BE2C (cell line): ENCODE results near the gene ZIK1.
A peak's percentile ranks its signal among the peaks of the same experiment; 100 is the strongest.

Source experiments
- DNase-seq: peaks from one replicate; pipeline ENCODE4 v3.0.0-alpha.2; 2020
- H3K27me3 ChIP-seq: fragments of 250-450 bp; sonication (Bioruptor Pico); 2 replicates; pipeline ENCODE4 v1.5.1; 2020; ENCODE audit warnings: mild to moderate bottlenecking
- H3K36me3 ChIP-seq: fragments of 250-450 bp; sonication (Bioruptor Pico); 2 replicates; pipeline ENCODE4 v1.5.1; 2020; ENCODE audit warnings: mild to moderate bottlenecking
- H3K4me1 ChIP-seq: fragments of 250-450 bp; sonication (Bioruptor Pico); 2 replicates; pipeline ENCODE4 v1.5.1; 2020
- H3K4me3 ChIP-seq: 2 replicates; pipeline ENCODE4 v1.5.1; 2011; ENCODE audit warnings: low read depth, low read length
- H3K9me3 ChIP-seq: fragments of 250-450 bp; sonication (Bioruptor Pico); 2 replicates; pipeline ENCODE4 v1.5.1; 2020
- CTCF ChIP-seq: IDR thresholded peaks from 2 replicates; pipeline ENCODE4 v1.5.1; 2012; ENCODE audit warnings: mild to moderate bottlenecking, low read depth, low read length

The ZIK1 gene

GRCh38 chr19:57570707-57571106 lies 13.2 kb upstream of the ZIK1 start:
- TF ChIP-seq CTCF: no peak
- peaks cover 38% of the 10 kb centered on the region for H3K36me3 ChIP-seq
- H3K27me3 ChIP-seq: no peaks in the 10 kb centered on the region
- no peaks in the 10 kb centered on the region for H3K4me1 ChIP-seq
- H3K4me3 ChIP-seq: no peak overlapping the region
- no peak for DNase-seq
- peaks cover 15% of the 10 kb centered on the region for H3K9me3 ChIP-seq

DNA sequence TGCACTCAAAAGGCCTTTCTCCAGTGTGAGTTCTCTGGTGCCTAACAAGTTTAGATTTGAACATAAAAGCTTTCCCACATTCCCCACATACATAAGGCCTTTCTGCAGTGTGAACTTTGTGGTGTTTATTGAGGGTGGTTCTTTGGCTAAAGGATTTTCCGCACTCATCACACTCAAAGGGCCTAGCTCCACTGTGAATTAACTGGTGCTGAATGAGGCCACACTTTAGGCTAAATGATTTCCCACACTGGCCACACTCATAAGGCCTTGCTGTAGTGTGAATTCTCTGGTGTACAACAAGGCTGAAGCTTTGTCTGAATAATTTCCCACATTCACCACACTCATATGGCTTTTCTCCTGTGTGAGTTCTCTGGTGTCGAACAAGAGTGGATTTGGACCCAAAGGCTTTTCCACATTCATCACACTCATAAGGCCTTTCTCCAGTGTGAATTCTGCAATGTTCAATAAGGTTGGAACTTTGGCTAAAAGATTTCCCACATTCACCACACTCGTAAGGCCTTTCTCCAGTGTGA lies 11.5 kb upstream of the ZIK1 start:
- peaks cover 5% of the 10 kb centered on the region; the same call in 1 of the 2 replicates for H3K9me3 ChIP-seq
- no peak overlapping the region for H3K4me3 ChIP-seq

DNA sequence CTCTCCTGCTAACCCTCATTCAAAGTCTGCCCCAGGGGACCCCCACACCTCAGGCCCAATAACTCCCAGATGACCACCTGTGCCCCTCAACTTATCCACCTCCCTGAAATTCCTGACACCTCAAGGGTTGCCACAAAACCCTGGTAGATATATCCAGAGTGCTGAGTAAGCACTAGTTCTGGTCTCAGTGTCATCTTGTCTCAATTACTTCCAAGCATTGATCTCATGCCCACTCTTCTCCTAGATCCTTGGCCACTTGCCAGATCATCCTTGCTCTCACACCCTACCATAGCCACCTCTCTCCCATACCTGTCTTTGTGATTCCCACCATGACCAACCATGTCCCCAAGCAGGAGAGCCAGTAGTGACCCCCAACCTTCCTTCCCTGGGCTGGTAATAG lies 7.3 kb upstream of the ZIK1 start:
- Histone ChIP-seq H3K4me1 (no peaks in the 10 kb centered on the region), H3K4me3 (no peak overlapping the region), H3K9me3 (peaks cover 4% of the 10 kb centered on the region; the same call in 1 of the 2 replicates), H3K36me3 (peaks cover 46% of the 10 kb centered on the region), H3K27me3 (no peaks in the 10 kb centered on the region)
- no peak for TF ChIP-seq CTCF
- DNase-seq: no peak

More for the DNA sequence above, 11.5 kb upstream of the ZIK1 start:
- no peak for DNase-seq
- TF ChIP-seq CTCF: no peak
- H3K36me3 ChIP-seq: peaks cover 47% of the 10 kb centered on the region
- no peaks in the 10 kb centered on the region for H3K4me1 ChIP-seq
- H3K27me3 ChIP-seq: no peaks in the 10 kb centered on the region

DNA sequence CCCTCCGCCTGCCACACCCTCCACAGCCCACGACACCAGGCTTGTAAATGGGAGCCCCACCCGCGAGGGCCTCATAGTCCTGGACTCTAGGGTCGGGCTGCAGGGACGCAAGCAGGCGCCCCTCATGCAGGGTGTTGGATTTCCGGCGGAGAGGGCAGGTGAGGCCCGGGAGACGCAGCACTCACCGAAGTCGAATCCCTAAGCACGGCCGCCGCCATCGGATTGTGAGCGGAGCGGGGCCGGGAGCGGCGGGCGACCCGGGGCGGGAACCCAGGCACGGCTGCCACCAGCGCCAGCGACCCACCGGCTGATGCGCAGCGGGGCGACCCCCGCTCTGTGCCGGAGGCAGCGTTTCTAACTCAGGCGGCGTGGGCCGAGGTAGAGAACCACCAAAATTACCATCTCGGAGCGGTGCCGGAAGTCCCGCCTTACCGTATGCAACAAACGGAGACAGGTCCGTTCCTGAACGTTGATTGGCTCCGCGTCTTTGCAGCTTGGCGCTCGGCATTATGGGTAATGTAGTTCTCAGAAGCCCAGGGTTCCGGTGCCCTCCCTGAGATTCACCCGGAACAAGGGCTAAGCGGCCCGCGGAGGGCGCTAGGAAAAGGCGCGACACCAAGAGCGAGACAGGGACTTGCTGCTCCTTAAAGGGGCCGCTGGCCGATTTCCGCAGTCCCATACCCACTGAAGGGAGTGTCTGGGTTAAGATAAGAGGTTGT lies 5.3 kb upstream of the ZIK1 start, which contains the start of gene ZNF416:
ZNF416 (minus strand) TSS at position 425 of the 719 bp plus-strand sequence; CDS start at position 218, 207 bp downstream.
- Histone ChIP-seq H3K4me1 (no peaks in the 10 kb centered on the region), H3K9me3 (peaks cover 5% of the 10 kb centered on the region; the same call in 1 of the 2 replicates), H3K4me3 (peak within 1 kb of the TSS; percentile 83), H3K36me3 (peaks cover 27% of the 10 kb centered on the region), H3K27me3 (no peaks in the 10 kb centered on the region)
- peak; percentile 41; the same call in 1 of the 2 replicates for TF ChIP-seq CTCF
- DNase-seq: peak; percentile 97

DNA sequence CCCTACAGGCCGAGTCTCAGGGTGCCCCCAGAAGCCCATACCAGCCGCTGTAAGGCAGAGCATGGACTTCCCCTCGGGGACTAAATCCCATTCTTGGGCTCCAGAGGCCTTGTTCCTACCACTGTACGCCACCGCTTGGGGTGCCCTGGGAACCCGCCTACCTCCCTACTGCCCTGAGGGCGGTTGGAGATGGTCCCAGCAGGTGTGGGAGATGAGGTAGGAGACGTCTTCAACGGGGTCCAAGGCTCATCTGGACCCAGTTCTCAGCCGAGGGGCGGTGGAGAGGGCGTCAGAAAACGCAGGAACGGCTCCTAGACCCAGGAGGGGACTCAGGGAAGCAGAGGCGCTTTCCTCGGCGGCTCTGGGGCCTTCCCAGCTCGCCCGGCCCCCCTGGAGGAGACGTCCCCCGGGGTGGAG lies 833 bp upstream of the ZIK1 start:
- H3K4me3 ChIP-seq: no peak overlapping the region
- TF ChIP-seq CTCF: no peak
- peaks cover 5% of the 10 kb centered on the region; the same call in 1 of the 2 replicates for H3K9me3 ChIP-seq
- H3K36me3 ChIP-seq: peaks cover 10% of the 10 kb centered on the region
- no peaks in the 10 kb centered on the region for H3K4me1 ChIP-seq
- DNase-seq: no peak
- no peaks in the 10 kb centered on the region for H3K27me3 ChIP-seq

- Histone ChIP-seq H3K4me3 (no peak overlapping the region), H3K36me3 (peaks cover 43% of the 10 kb centered on the region), H3K4me1 (no peaks in the 10 kb centered on the region), H3K9me3 (peaks cover 5% of the 10 kb centered on the region; the same call in 1 of the 2 replicates), H3K27me3 (no peaks in the 10 kb centered on the region)
- no peak for DNase-seq
- TF ChIP-seq CTCF: no peak
Observed at GRCh38 chr19:57587529-57587928, 3.6 kb downstream of the ZIK1 start.
